WTC11 (cell line): ENCODE results near the gene IP6K3. TPM values are rescaled to one million over a fixed set of nuclear protein-coding genes. Genes with fewer than 3 reads are reported as not detected.
A peak's percentile ranks its signal among the peaks of the same experiment; 100 is the strongest.

Experiments used
- ATAC-seq: fragments of 200-7000 bp; cut with Tn5 transposase; 2 replicates; pipeline ENCODE4 v1.10.0; 2021; ENCODE audit warnings: mild to moderate bottlenecking, moderate library complexity
- CTCF ChIA-PET: fragments of 300-600 bp; sonication (Branson Sonifier 250); formaldehyde crosslinking; loops from one replicate; lab custom pipeline; 2021; ENCODE audit warnings: antibody characterized with exemption; lab: Charles Lee
- POLR2A ChIA-PET: fragments of 350-600 bp; sonication (Branson Sonifier 250); formaldehyde crosslinking; loops from one replicate; lab custom pipeline; 2021; ENCODE audit warnings: antibody characterized with exemption; lab: Charles Lee
- DNase-seq: peaks from one replicate; pipeline ENCODE4 v3.0.0; 2021; ENCODE audit warnings: low spot score
- H3K27ac Mint-ChIP-seq: 2 replicates; pipeline ENCODE4 v1.8.0; 2021; ENCODE audit warnings: mixed read lengths
- H3K27me3 Mint-ChIP-seq: 2 replicates; pipeline ENCODE4 v1.8.0; 2021; ENCODE audit warnings: low read depth, mild to moderate bottlenecking, moderate library complexity, mixed read lengths
- H3K36me3 Mint-ChIP-seq: 2 replicates; pipeline ENCODE4 v1.8.0; 2021; ENCODE audit warnings: mixed read lengths
- H3K4me1 Mint-ChIP-seq: 2 replicates; pipeline ENCODE4 v1.8.0; 2022; ENCODE audit warnings: mixed read lengths
- H3K4me3 Mint-ChIP-seq: 2 replicates; pipeline ENCODE4 v1.8.0; 2021; ENCODE audit warnings: mild to moderate bottlenecking, moderate library complexity, mixed read lengths
- H3K9me3 Mint-ChIP-seq: 2 replicates; pipeline ENCODE4 v1.8.0; 2021; ENCODE audit warnings: mixed read lengths
- ATF2 ChIP-seq: sonication (generic); formaldehyde crosslinking; IDR thresholded peaks from 2 replicates; pipeline ENCODE4 v1.8.1; 2022; ENCODE audit warnings: low read depth, missing genetic modification reagents, borderline replicate concordance
- E2F1 ChIP-seq: sonication (generic); formaldehyde crosslinking; IDR thresholded peaks from 2 replicates; pipeline ENCODE4 v1.8.0; 2022; ENCODE audit warnings: mild to moderate bottlenecking, missing genetic modification reagents
- EMX1 ChIP-seq: fragments of 250-450 bp; sonication (Bioruptor Pico); IDR thresholded peaks from 2 replicates; pipeline ENCODE4 v1.8.0; 2021; ENCODE audit warnings: mild to moderate bottlenecking
- ESRRA ChIP-seq: sonication (generic); formaldehyde crosslinking; IDR thresholded peaks from 2 replicates; pipeline ENCODE4 v1.8.1; 2022; ENCODE audit warnings: mild to moderate bottlenecking, missing genetic modification reagents, borderline replicate concordance
- ETV6 ChIP-seq: sonication (generic); formaldehyde crosslinking; IDR thresholded peaks from 2 replicates; pipeline ENCODE4 v1.8.1; 2022; ENCODE audit warnings: mild to moderate bottlenecking, missing genetic modification reagents
- FOXK1 ChIP-seq: sonication (generic); formaldehyde crosslinking; IDR thresholded peaks from 2 replicates; pipeline ENCODE4 v1.8.0; 2022; ENCODE audit warnings: mild to moderate bottlenecking, moderate library complexity, missing genetic modification reagents
- HMGXB4 ChIP-seq: sonication (generic); formaldehyde crosslinking; IDR thresholded peaks from 2 replicates; pipeline ENCODE4 v1.8.1; 2023; ENCODE audit warnings: mild to moderate bottlenecking, moderate library complexity, missing genetic modification reagents
- RORB ChIP-seq: fragments of 250-450 bp; sonication (Bioruptor Pico); IDR thresholded peaks from 2 replicates; pipeline ENCODE4 v1.9.0; 2021; ENCODE audit warnings: mild to moderate bottlenecking
- SP1 ChIP-seq: sonication (generic); formaldehyde crosslinking; conservative IDR thresholded peaks from 2 replicates; pipeline ENCODE4 v1.8.1; 2022; ENCODE audit warnings: missing genetic modification reagents
- TEAD1 ChIP-seq: sonication (generic); formaldehyde crosslinking; IDR thresholded peaks from 2 replicates; pipeline ENCODE4 v1.8.0; 2022; ENCODE audit warnings: mild to moderate bottlenecking, missing genetic modification reagents
- USF1 ChIP-seq: sonication (generic); formaldehyde crosslinking; IDR thresholded peaks from 2 replicates; pipeline ENCODE4 v1.8.0; 2022; ENCODE audit warnings: mild to moderate bottlenecking, missing genetic modification reagents
- ZNF396 ChIP-seq: fragments of 250-450 bp; sonication (Bioruptor Pico); IDR thresholded peaks from 2 replicates; pipeline ENCODE4 v1.8.0; 2021; ENCODE audit warnings: mild to moderate bottlenecking, moderate library complexity, borderline replicate concordance
- ZNF423 ChIP-seq: fragments of 250-450 bp; sonication (Bioruptor Pico); IDR thresholded peaks from 2 replicates; pipeline ENCODE4 v2.1.2; 2022; ENCODE audit warnings: mild to moderate bottlenecking, moderate library complexity
- total RNA-seq: library from RNA; stranded (reverse); gene quantifications from 3 replicates; pipeline ENCODE4 v1.2.3, GENCODE V29; 2021
- TF ChIP-seq, protein P1 (sequence below): sonication (generic); formaldehyde crosslinking; IDR thresholded peaks from 2 replicates; pipeline ENCODE4 v1.8.1; 2022; ENCODE audit warnings: low read depth, mild to moderate bottlenecking, moderate library complexity, missing genetic modification reagents, borderline replicate concordance
- TF ChIP-seq, protein P2 (sequence below): sonication (generic); formaldehyde crosslinking; conservative IDR thresholded peaks from 2 replicates; pipeline ENCODE4 v1.8.1; 2022; ENCODE audit warnings: mild to moderate bottlenecking, missing genetic modification reagents
- TF ChIP-seq, protein P3 (sequence below): sonication (generic); formaldehyde crosslinking; IDR thresholded peaks from 2 replicates; pipeline ENCODE4 v1.8.1; 2022; ENCODE audit warnings: mild to moderate bottlenecking, moderate library complexity, missing genetic modification reagents
- TF ChIP-seq, protein P4 (sequence below): sonication (generic); formaldehyde crosslinking; IDR thresholded peaks from 2 replicates; pipeline ENCODE4 v1.8.0; 2023; ENCODE audit warnings: missing genetic modification reagents, mild to moderate bottlenecking, borderline replicate concordance

Gene IP6K3
- total RNA-seq, 1 experiment from 2014 or later: 1.1 TPM

GRCh38 chr6:33788694-33789549, 42.2 kb upstream of the IP6K3 start, which contains the start of gene LEMD2 (continued):
- peak; percentile 80; the same call in 1 of the 2 replicates for TF ChIP-seq EMX1 (CRISPR knock-in tag)
- peak; percentile 67; the same call in 1 of the 2 replicates for TF ChIP-seq ESRRA (CRISPR knock-in tag)
- TF ChIP-seq FOXK1 (CRISPR knock-in tag): peak; percentile 38; the same call in 1 of the 2 replicates
- no peak for TF ChIP-seq ATF2
- peak; percentile 73; the same call in 1 of the 2 replicates for TF ChIP-seq HMGXB4 (CRISPR knock-in tag)
- peak; percentile 92; the same call in 1 of the 2 replicates for TF ChIP-seq ZNF396 (CRISPR knock-in tag)
- TF ChIP-seq, protein P1, sequence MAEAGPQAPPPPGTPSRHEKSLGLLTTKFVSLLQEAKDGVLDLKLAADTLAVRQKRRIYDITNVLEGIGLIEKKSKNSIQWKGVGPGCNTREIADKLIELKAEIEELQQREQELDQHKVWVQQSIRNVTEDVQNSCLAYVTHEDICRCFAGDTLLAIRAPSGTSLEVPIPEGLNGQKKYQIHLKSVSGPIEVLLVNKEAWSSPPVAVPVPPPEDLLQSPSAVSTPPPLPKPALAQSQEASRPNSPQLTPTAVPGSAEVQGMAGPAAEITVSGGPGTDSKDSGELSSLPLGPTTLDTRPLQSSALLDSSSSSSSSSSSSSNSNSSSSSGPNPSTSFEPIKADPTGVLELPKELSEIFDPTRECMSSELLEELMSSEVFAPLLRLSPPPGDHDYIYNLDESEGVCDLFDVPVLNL (CRISPR knock-in tag): 0 out of 2 replicates have a peak, but pooled peaks have one; percentile 42
- peak; percentile 61; the same call in 1 of the 2 replicates for TF ChIP-seq ETV6 (CRISPR knock-in tag)
- TF ChIP-seq RORB (CRISPR knock-in tag): no peak
- TF ChIP-seq, protein P2, sequence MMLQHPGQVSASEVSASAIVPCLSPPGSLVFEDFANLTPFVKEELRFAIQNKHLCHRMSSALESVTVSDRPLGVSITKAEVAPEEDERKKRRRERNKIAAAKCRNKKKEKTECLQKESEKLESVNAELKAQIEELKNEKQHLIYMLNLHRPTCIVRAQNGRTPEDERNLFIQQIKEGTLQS (CRISPR knock-in tag): no peak
- peak; percentile 65 for TF ChIP-seq ZNF423 (CRISPR knock-in tag)

DNA sequence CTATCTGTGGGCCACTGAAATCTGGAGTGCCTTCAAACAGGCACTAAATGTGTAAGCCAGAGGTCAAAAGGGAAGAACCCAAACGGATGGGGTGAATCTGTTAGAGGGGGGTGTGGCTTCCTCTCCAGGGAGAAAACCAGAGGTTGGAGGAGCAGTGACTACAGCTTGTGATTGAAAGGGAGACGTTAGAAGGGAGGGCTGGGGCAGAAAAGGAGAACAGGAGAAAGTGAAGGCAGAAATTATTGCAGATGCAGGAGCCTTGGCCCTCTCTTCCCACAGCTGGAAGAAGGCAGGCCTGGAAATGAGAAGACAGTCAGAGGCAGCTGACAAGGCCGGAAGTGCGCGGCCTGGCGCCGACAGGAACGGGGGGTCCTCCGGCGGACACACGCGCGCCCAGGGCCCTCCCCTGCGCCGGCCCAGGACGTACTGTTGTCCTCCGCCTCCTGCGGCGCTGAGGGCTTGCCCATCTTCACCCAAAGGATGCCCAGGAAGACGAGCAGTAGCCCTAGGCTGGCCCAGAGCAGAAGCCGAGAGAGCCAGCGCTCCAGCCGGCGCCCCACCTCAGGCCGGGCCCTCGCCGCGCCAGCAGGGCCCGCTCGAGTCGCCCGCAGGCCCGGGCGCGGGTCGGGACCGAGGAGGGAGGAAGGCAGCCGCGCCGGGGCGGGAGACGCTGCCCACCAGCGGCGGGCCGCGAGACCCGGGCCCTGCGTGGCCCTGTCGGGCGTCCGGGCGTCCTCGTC, 41.4 kb upstream of the IP6K3 start:
- ATAC-seq (peak; percentile 12), DNase-seq (no peak)
- TF ChIP-seq E2F1: 0 out of 2 replicates have a peak, but pooled peaks have one; percentile 26
- peak; percentile 44; the same call in 1 of the 2 replicates for TF ChIP-seq TEAD1 (CRISPR knock-in tag)
- peak; percentile 39; the same call in 1 of the 2 replicates for TF ChIP-seq USF1
- 0 out of 2 replicates have a peak, but pooled peaks have one; percentile 13 for TF ChIP-seq SP1 (CRISPR knock-in tag)
- TF ChIP-seq, protein P3, sequence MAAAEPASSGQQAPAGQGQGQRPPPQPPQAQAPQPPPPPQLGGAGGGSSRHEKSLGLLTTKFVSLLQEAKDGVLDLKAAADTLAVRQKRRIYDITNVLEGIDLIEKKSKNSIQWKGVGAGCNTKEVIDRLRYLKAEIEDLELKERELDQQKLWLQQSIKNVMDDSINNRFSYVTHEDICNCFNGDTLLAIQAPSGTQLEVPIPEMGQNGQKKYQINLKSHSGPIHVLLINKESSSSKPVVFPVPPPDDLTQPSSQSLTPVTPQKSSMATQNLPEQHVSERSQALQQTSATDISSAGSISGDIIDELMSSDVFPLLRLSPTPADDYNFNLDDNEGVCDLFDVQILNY (CRISPR knock-in tag): no peak
- TF ChIP-seq, protein P4, sequence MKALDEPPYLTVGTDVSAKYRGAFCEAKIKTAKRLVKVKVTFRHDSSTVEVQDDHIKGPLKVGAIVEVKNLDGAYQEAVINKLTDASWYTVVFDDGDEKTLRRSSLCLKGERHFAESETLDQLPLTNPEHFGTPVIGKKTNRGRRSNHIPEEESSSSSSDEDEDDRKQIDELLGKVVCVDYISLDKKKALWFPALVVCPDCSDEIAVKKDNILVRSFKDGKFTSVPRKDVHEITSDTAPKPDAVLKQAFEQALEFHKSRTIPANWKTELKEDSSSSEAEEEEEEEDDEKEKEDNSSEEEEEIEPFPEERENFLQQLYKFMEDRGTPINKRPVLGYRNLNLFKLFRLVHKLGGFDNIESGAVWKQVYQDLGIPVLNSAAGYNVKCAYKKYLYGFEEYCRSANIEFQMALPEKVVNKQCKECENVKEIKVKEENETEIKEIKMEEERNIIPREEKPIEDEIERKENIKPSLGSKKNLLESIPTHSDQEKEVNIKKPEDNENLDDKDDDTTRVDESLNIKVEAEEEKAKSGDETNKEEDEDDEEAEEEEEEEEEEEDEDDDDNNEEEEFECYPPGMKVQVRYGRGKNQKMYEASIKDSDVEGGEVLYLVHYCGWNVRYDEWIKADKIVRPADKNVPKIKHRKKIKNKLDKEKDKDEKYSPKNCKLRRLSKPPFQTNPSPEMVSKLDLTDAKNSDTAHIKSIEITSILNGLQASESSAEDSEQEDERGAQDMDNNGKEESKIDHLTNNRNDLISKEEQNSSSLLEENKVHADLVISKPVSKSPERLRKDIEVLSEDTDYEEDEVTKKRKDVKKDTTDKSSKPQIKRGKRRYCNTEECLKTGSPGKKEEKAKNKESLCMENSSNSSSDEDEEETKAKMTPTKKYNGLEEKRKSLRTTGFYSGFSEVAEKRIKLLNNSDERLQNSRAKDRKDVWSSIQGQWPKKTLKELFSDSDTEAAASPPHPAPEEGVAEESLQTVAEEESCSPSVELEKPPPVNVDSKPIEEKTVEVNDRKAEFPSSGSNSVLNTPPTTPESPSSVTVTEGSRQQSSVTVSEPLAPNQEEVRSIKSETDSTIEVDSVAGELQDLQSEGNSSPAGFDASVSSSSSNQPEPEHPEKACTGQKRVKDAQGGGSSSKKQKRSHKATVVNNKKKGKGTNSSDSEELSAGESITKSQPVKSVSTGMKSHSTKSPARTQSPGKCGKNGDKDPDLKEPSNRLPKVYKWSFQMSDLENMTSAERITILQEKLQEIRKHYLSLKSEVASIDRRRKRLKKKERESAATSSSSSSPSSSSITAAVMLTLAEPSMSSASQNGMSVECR (CRISPR knock-in tag): 0 out of 2 replicates have a peak, but pooled peaks have one; percentile 26
- TF ChIP-seq FOXK1 (CRISPR knock-in tag): peak; percentile 76
- TF ChIP-seq RORB (CRISPR knock-in tag): no peak
- TF ChIP-seq, all 79 proteins: peak for 6
- no peaks in the 10 kb centered on the region for H3K27me3 Mint-ChIP-seq
- H3K4me1 Mint-ChIP-seq: peaks cover 75% of the 10 kb centered on the region
- H3K36me3 Mint-ChIP-seq: peaks cover 16% of the 10 kb centered on the region
- H3K9me3 Mint-ChIP-seq: no peaks in the 10 kb centered on the region
- H3K27ac Mint-ChIP-seq: peak overlapping the region; percentile 82
- ChIA-PET POLR2A (interaction anchor here (1.3 to 1.4 kb wide), 2 partner anchors 9 to 76 kb away, joined by 4 read pairs; partner anchors contain the start of gene UQCC2), CTCF (interaction anchor here (0.7 to 4.2 kb wide), 5 partner anchors 9 to 239 kb away, joined by 3 to 29 read pairs (median 4); no protein-coding TSS in a partner anchor)
- H3K4me3 Mint-ChIP-seq: peak overlapping the region; percentile 86
